ENCODE data around the gene TXNDC2.

DNA sequence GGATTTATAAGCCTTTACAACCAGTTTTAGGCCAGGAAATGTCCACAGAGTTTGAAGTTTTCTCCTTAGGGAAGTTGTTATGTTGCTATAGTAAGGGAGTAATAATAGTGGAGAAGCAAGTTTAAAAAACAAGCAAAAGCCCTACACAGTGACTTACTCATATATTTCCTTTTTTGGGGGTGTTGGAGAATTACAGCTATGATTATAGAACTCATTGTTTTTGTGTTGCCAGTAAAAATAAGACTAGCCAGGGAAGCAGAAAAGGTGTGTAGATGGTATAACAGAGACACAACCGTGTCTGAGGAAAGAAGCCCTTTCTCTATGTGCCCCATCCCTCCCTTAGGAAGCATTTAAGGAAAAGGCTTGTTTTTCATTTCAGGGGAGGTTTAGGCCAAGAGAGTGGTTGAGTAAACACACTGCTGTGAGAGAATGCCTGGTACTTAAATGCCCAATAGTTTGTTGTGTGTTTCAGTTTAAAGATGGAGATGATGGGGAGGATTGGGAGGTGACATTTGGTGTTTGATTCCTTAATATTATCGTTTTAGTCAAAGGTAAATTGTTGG lies 30.4 kb downstream of the TXNDC2 start:
- TF ChIP-seq POLR2A (IDR thresholded peaks at IDR 0.05): no peak
- TF ChIP-seq, protein P1, sequence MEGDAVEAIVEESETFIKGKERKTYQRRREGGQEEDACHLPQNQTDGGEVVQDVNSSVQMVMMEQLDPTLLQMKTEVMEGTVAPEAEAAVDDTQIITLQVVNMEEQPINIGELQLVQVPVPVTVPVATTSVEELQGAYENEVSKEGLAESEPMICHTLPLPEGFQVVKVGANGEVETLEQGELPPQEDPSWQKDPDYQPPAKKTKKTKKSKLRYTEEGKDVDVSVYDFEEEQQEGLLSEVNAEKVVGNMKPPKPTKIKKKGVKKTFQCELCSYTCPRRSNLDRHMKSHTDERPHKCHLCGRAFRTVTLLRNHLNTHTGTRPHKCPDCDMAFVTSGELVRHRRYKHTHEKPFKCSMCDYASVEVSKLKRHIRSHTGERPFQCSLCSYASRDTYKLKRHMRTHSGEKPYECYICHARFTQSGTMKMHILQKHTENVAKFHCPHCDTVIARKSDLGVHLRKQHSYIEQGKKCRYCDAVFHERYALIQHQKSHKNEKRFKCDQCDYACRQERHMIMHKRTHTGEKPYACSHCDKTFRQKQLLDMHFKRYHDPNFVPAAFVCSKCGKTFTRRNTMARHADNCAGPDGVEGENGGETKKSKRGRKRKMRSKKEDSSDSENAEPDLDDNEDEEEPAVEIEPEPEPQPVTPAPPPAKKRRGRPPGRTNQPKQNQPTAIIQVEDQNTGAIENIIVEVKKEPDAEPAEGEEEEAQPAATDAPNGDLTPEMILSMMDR (IDR thresholded peaks at IDR 0.05): no peak
- TF ChIP-seq POLR2AphosphoS5 (IDR thresholded peaks at IDR 0.05; ENCODE audit: insufficient read depth in 1 of 2, low read depth in 1 of 2): no peak
